Stimulated activated CD4-positive, alpha-beta T cell treated with anti-CD3 and anti-CD28 coated beads, TNF-alpha, amount 100 ng/mL, for 24 hours (primary cell): ENCODE measurements around the gene CCSER1.
"Not testable (repeated sequence)": the region's sequence is repeated elsewhere in the genome, so short reads cannot be mapped to it uniquely, and the experiment has no call there.

ENCODE experiments used
- DNase-seq, 3 experiments: peaks; one replicate each; pipeline ENCODE4 v3.0.0-alpha.2; 2020; ENCODE audit warnings: low read depth in 3 of 3

CCSER1 gene

GRCh38 chr4:90833706-90834105 is 706.5 kb downstream of the CCSER1 start:
- no peak for DNase-seq

- DNase-seq = no peak
Observed at GRCh38 chr4:90837241-90837640, 710.0 kb downstream of the CCSER1 start.

- DNase-seq = not testable (repeated sequence)
Observed at GRCh38 chr4:90838859-90839258, 711.7 kb downstream of the CCSER1 start.

GRCh38 chr4:90840291-90840690 is 713.1 kb downstream of the CCSER1 start:
- no peak for DNase-seq

GRCh38 chr4:90840828-90841227 is 713.6 kb downstream of the CCSER1 start:
- DNase-seq = no peak

GRCh38 chr4:90841676-90842075 is 714.5 kb downstream of the CCSER1 start:
- DNase-seq = no peak

- DNase-seq = no peak
Observed at GRCh38 chr4:90842960-90843359, 715.8 kb downstream of the CCSER1 start.

- DNase-seq = no peak
Observed at GRCh38 chr4:90844241-90844640, 717.0 kb downstream of the CCSER1 start.

- no peak for DNase-seq
Observed at GRCh38 chr4:90845777-90846176, 718.6 kb downstream of the CCSER1 start.

- no peak for DNase-seq
Observed at GRCh38 chr4:90852237-90852636, 725.0 kb downstream of the CCSER1 start.

- no peak for DNase-seq
Observed at GRCh38 chr4:90855111-90855510, 727.9 kb downstream of the CCSER1 start.

GRCh38 chr4:90857081-90857820 is 730.1 kb downstream of the CCSER1 start:
- DNase-seq = no peak

GRCh38 chr4:90875791-90876190 is 748.6 kb downstream of the CCSER1 start:
- no peak for DNase-seq

- DNase-seq = no peak
Observed at GRCh38 chr4:90876296-90876695, 749.1 kb downstream of the CCSER1 start.

- no peak for DNase-seq
Observed at GRCh38 chr4:90883519-90883918, 756.3 kb downstream of the CCSER1 start.

- DNase-seq = no peak
Observed at GRCh38 chr4:90888571-90888970, 761.4 kb downstream of the CCSER1 start.

- no peak for DNase-seq
Observed at GRCh38 chr4:90889171-90889570, 762.0 kb downstream of the CCSER1 start.

GRCh38 chr4:90903413-90903812 is 776.2 kb downstream of the CCSER1 start:
- not testable (repeated sequence) for DNase-seq

- no peak for DNase-seq
Observed at GRCh38 chr4:90904021-90904420, 776.8 kb downstream of the CCSER1 start.

GRCh38 chr4:90906239-90906638 is 779.0 kb downstream of the CCSER1 start:
- no peak for DNase-seq

- DNase-seq = not testable (repeated sequence)
Observed at GRCh38 chr4:90911724-90912434, 784.7 kb downstream of the CCSER1 start.

- DNase-seq = no peak
Observed at GRCh38 chr4:90922174-90922573, 795.0 kb downstream of the CCSER1 start.

- no peak for DNase-seq
Observed at GRCh38 chr4:90926957-90927356, 799.8 kb downstream of the CCSER1 start.
